GM12864 (cell line): ENCODE results near the gene FIGLA.
"Not testable (repeated sequence)": the region's sequence is repeated elsewhere in the genome, so short reads cannot be mapped to it uniquely, and the experiment has no call there.

ENCODE experiments used
- DNase-seq: peaks from one replicate; pipeline ENCODE4 v3.0.0-alpha.2; 2011; ENCODE audit warnings: low read depth
- H3K4me3 ChIP-seq: 2 replicates; pipeline ENCODE4 v1.5.1; 2011; ENCODE audit warnings: mild to moderate bottlenecking, low read depth, low read length, control low read depth
- TF ChIP-seq, protein P1 (sequence below): IDR thresholded peaks from 2 replicates; pipeline ENCODE4 v1.5.1; 2011; ENCODE audit warnings: low read depth, mild to moderate bottlenecking, moderate library complexity, low read length, control low read depth, inconsistent platforms; ENCODE audit errors: missing control alignments

Gene FIGLA

DNA sequence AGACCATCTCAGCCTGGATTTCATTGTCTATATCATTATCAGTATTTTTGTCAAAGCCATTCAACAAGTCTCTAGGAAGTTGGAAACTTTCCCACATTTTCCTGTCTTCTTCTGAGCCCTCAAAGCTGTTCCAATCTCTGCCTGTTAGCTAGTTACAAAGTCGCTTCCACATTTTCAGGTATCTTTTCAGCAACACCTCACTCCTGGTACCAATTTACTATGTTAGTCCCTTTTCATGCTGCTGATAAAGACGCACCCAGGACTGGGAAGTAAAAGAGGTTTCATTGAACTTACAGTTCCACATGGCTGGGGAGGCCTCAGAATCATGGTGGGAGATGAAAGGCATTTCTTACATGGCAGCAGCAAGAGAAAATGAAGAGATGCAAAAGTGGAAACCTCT lies 9.3 kb upstream of the FIGLA start:
- H3K4me3 ChIP-seq: no peak overlapping the region
- TF ChIP-seq, protein P1, sequence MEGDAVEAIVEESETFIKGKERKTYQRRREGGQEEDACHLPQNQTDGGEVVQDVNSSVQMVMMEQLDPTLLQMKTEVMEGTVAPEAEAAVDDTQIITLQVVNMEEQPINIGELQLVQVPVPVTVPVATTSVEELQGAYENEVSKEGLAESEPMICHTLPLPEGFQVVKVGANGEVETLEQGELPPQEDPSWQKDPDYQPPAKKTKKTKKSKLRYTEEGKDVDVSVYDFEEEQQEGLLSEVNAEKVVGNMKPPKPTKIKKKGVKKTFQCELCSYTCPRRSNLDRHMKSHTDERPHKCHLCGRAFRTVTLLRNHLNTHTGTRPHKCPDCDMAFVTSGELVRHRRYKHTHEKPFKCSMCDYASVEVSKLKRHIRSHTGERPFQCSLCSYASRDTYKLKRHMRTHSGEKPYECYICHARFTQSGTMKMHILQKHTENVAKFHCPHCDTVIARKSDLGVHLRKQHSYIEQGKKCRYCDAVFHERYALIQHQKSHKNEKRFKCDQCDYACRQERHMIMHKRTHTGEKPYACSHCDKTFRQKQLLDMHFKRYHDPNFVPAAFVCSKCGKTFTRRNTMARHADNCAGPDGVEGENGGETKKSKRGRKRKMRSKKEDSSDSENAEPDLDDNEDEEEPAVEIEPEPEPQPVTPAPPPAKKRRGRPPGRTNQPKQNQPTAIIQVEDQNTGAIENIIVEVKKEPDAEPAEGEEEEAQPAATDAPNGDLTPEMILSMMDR: no peak
- no peak for DNase-seq

DNA sequence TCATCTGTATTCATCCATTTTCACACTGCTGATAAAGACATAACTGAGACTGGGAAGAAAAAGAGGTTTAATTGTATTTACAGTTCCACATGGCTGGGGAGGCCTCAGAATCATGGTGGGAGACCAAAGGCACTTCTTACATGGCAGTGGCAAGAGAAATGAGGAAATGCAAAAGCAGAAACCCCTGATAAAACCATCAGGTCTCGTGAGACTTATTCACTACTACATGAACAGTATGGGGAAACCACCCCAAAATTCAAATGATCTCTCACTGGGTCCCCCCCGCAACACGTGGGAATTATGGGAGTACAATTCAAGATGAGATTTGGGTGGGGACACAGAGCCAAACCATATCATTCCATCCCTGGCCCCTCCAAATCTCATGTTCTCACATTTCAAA lies 7.6 kb upstream of the FIGLA start:
- DNase-seq: not testable (repeated sequence)

DNA sequence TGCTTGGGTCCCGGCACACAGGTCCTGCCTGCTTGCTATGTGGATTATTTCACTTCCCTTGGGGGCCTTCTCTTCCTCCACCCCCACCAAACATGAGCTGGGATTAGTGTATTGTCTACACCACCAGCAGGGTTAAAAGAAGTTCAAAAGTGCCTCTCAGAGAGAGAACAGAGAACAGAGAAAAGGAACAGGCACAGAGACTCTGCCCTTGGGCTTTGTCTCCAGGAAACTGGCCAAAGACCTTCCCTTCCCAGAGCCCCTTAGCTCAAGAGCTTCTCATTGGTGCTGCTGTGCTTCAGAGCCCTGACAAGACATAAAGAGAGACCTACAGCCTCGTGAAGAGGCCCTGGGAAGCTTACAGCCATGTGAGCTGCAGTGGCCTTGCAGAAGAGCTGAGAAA lies 7.1 kb upstream of the FIGLA start:
- DNase-seq: no peak
- H3K4me3 ChIP-seq: no peak overlapping the region
- TF ChIP-seq, protein P1: no peak

More for the DNA sequence above, 7.6 kb upstream of the FIGLA start:
- H3K4me3 ChIP-seq: not testable (repeated sequence)

DNA sequence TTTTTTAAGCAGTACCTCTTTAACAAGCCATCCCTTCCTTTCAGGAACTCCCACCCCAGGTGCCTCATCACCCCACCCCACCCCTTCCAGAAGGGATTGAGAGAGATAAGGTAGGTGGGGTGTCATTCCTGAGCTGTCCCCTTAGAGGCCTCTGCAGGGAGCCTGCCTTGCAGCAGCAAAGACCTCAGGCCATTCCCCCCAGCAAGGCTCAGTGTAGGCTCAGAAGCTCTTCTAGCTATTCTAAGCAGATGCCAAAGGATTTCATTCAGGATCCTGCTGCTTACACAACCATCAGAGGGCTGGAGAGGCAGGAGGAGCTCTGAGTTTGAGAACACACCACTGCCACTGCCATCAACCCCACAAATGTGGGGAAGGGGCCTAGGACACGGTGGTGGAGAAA lies 5.8 kb upstream of the FIGLA start:
- no peak for DNase-seq
- TF ChIP-seq, protein P1: no peak
- no peak overlapping the region for H3K4me3 ChIP-seq

DNA sequence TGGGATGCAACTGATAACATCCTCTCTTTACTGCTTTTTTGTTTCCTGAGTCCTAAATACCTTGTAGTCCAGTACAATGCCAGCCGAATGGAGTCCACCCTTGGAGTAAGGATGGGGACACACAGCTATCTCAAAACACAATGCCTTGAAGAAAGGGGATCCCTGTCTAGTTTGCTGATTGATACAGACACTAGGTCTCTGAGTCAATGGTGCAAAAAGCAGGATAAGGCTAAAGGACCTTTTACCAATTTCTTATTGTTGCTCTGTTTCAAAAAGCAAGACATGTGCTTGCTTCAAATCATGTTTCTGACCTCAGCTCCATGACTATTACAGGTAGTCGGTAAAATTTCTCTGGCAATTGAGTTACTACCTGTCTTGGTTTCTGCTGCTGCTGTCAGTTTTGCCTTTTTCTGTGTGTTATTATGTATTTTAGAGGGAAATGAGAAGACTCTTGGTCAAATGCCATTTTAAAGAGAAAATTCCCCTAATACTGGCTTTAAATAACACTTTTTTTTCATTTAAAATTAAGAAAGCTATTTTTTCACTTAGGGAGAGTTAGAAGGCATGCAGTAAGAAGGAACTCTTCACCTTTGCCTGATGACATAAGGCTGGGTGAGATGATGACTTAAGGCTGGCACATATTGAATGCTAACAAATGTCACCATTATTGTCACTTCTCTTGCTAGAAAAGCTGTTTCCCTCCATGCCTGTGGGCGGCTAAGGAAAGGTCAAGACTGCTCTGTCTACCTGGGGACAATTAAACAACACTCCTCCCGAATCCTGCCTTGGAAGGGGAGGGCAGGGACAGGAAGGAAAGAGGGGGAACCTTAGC lies 4.9 kb upstream of the FIGLA start:
- TF ChIP-seq, protein P1: no peak
- DNase-seq: no peak

DNA sequence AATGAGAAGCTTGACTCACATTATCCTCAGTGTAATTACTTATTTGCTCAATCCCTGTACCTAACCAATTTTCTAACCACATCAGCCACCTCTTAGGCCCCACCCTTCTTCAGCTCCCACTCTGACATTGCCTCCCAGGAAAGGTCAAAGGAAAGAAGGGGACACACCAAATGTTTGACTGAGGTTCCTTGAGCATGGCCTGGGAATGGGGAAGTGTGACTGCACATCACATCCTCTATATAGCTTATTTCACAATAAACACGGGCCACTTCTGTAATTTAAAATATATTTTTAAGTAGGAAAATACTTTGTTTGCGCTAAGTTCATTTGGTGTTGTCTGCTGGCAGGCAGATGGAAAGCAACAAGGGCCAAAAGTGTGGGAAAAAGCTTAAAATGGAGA lies 3.0 kb upstream of the FIGLA start:
- TF ChIP-seq, protein P1: no peak
- DNase-seq: no peak
- no peak overlapping the region for H3K4me3 ChIP-seq

More for the DNA sequence above, 4.9 kb upstream of the FIGLA start:
- H3K4me3 ChIP-seq: no peak overlapping the region

DNA sequence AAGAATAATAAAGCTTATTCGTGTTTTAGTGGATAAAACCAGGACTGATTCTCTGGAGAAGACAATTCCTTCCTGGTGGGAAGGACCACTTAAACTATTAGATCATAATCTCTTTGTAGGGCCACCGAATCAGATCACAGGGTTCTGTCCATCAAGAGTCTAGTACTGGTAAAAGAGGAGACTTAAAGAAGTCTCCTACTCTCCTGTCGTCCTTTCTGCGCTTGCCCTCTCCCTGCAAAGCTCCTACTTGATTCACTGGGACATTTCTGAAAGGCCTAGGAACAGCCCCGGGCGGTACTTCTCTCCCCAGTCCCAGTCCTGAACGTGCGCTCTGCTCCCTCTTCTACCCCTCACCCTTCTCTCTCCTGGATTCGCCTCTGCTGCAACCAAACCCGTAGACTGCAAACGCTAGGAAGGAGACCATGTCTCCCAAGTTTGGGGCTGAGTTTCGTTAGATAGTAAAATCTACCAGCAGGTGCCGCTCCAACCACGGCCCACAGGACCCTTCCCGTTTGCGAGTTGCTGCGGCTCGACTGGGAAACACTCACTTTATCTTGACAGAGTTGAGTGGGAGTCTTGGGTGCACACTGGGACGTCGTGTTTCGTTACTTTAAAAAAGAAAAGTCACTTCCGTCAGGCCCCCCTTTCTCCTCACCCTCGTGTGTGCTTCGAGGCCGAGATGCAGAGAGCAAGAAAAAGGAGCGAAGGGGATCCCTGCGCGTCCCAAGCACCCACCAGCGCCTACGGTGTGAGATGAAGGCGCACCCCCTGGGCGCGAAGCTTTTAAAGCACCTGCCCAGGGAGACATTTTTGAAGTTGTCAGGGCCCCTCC lies 923 bp downstream of the FIGLA start:
- TF ChIP-seq, protein P1: peak; percentile 57
- H3K4me3 ChIP-seq: no peak overlapping the region
- DNase-seq: no peak
